ENCODE results near the gene C1orf185. TPM values are rescaled to one million over a fixed set of nuclear protein-coding genes. Genes with fewer than 3 reads are reported as not detected.

C1orf185 gene
- total RNA-seq, 2 donors from 2014 or later = not detected

DNA sequence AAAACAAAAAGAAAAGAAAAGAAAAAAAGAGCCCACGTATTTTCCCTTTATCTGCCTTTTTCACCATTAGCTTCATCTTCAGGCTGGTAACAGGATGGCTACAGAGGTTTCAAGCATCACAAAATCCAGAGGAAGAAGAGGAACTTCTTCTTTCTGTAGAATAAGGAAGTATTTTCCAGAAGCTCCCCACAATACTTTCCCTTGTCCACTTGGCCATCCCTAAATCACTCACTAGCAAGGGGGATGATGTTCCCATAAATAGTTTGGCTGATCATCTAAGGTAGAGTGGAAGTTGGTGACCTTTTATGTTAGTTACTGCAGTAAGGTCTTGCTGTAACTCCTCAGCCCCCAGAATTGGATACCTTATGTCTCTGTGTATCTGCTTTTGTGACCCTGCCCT is 88.9 kb downstream of the C1orf185 start:
- TF ChIP-seq, protein P1, sequence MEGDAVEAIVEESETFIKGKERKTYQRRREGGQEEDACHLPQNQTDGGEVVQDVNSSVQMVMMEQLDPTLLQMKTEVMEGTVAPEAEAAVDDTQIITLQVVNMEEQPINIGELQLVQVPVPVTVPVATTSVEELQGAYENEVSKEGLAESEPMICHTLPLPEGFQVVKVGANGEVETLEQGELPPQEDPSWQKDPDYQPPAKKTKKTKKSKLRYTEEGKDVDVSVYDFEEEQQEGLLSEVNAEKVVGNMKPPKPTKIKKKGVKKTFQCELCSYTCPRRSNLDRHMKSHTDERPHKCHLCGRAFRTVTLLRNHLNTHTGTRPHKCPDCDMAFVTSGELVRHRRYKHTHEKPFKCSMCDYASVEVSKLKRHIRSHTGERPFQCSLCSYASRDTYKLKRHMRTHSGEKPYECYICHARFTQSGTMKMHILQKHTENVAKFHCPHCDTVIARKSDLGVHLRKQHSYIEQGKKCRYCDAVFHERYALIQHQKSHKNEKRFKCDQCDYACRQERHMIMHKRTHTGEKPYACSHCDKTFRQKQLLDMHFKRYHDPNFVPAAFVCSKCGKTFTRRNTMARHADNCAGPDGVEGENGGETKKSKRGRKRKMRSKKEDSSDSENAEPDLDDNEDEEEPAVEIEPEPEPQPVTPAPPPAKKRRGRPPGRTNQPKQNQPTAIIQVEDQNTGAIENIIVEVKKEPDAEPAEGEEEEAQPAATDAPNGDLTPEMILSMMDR (IDR thresholded peaks at IDR 0.05) = no peak
- H3K9ac ChIP-seq (ENCODE audit: low read depth in 2 of 2, low read length in 2 of 2) = no peak overlapping the region
- H3K4me3 ChIP-seq = no peak overlapping the region
- H3K27ac ChIP-seq = no peak overlapping the region
- no peaks in the 10 kb centered on the region for H3K4me1 ChIP-seq
- intact Hi-C loops (cut with DNase I) = loop anchor here (5.0 kb wide), 3 partner anchors 101 to 414 kb away; no protein-coding TSS in a partner anchor
- H3K36me3 ChIP-seq = no peaks in the 10 kb centered on the region
- no peak for DNase-seq
- no peaks in the 10 kb centered on the region for H3K9me3 ChIP-seq
- no peaks in the 10 kb centered on the region for H3K27me3 ChIP-seq

DNA sequence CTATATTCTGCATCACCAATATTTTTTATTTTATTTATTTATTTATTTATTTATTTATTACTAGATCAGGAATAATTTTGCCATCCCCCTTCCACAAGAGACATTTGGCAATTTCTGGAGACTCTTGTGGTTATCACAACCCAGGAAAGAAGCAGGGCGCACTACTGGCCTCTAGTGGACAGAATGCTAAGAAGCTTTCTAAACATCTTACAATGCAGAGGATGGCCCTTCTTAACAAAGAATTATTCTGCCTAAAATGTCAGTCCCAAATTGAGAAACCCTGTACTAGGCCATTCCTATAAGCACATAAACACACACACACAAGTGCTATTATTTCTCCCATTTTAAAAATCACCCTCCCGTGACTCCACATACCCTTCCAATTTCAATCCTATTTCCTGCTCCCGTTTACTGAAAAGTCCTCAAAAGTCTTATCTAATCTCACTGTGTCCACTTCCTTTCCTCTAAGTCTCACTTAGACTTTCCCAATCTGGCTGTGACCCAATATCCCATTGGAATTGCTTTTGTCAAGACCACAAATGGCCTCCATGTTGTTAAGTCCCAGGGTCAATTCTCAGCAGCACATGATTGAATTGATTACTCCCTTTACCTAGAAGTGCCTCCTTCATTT is 90.3 kb downstream of the C1orf185 start:
- peak; percentile 74 for DNase-seq
- intact Hi-C loops (cut with DNase I) = loop anchor here (5.0 kb wide), 3 partner anchors 100 to 415 kb away; no protein-coding TSS in a partner anchor
- Histone ChIP-seq H3K27me3 (no peaks in the 10 kb centered on the region), H3K27ac (no peak overlapping the region), H3K4me1 (no peaks in the 10 kb centered on the region), H3K4me3 (no peak overlapping the region), H3K36me3 (no peaks in the 10 kb centered on the region), H3K9ac (ENCODE audit: low read depth in 2 of 2, low read length in 2 of 2) (no peak overlapping the region), H3K9me3 (no peaks in the 10 kb centered on the region)
- TF ChIP-seq, protein P1 (IDR thresholded peaks at IDR 0.05) = peak; percentile 76

DNA sequence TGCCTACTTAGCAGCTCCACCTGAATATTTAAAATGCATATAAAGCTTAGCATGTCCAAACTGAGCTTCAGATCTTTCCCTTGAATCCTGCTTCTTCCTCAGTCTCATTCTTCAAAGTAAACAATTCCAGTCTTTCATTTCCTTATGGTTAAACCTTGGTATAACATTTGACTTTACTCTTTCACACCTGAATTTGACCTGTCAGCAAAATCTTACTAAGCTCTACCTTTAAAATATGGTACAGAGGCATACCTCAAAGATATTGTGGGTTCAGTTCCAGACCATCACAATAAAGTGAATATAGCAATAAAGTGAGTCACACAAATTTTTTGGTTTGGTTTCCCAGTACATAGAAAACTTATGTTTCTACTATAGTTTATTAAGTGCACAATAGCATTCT is 91.5 kb downstream of the C1orf185 start:
- TF ChIP-seq, protein P1 (IDR thresholded peaks at IDR 0.05) = no peak
- H3K4me1 ChIP-seq = no peaks in the 10 kb centered on the region
- no peak overlapping the region for H3K9ac ChIP-seq (ENCODE audit: low read depth in 2 of 2, low read length in 2 of 2)
- no peak overlapping the region for H3K4me3 ChIP-seq
- intact Hi-C loops (cut with DNase I) = loop anchor here (5.0 kb wide), 3 partner anchors 99 to 416 kb away; no protein-coding TSS in a partner anchor
- no peaks in the 10 kb centered on the region for H3K27me3 ChIP-seq
- DNase-seq = no peak
- no peaks in the 10 kb centered on the region for H3K9me3 ChIP-seq
- H3K27ac ChIP-seq = no peak overlapping the region
- no peaks in the 10 kb centered on the region for H3K36me3 ChIP-seq

Small RNA genes lying within 50 kb of the gene (microRNA-seq; reads per million reads assigned to microRNA genes)
- not detected for gene MIR4421
- not detected for gene MIR6500

Other genes with a start within 250 kb of the C1orf185 start
- 10 to 100 TPM; 60.3 to 66.7 TPM for gene FAF1, start 142.0 kb upstream of the C1orf185 start, total RNA-seq
- 10 to 100 TPM in 1 of 2 donors, 1 to 10 TPM in 1; 8.1 to 21.4 TPM for gene CDKN2C, start 132.0 kb upstream of the C1orf185 start, total RNA-seq
- 100 to 1,000 TPM in 1 of 2 donors, 10 to 100 TPM in 1; 46.8 to 104 TPM for gene RNF11, start 134.0 kb downstream of the C1orf185 start, total RNA-seq
- gene TTC39A, start 228.3 kb downstream of the C1orf185 start, total RNA-seq = 100 to 1,000 TPM in 1 of 2 donors, 10 to 100 TPM in 1; 95.2 to 148 TPM

All from colonic mucosa (tissue), 4 donors.